H9 (cell line): ENCODE measurements around the gene ZNF362. TPM values are rescaled to one million over a fixed set of nuclear protein-coding genes. Genes with fewer than 3 reads are reported as not detected.
A peak's percentile ranks its signal among the peaks of the same experiment; 100 is the strongest.

Experiments used
- DNase-seq: peaks from one replicate; pipeline ENCODE4 v3.0.0-alpha.2; 2017
- H2AFZ ChIP-seq: one replicate; pipeline ENCODE4 v1.6.1; 2013; ENCODE audit warnings: mild to moderate bottlenecking, low read length, control low read depth, moderate library complexity
- H2AK5ac ChIP-seq: 2 replicates; pipeline ENCODE4 v1.6.1; 2013; ENCODE audit warnings: low read length, control low read depth, mixed read lengths; ENCODE audit not compliant: insufficient read length
- H2BK120ac ChIP-seq: one replicate; pipeline ENCODE4 v1.6.1; 2013; ENCODE audit warnings: low read depth, mild to moderate bottlenecking, low read length, control low read depth, inconsistent platforms; ENCODE audit not compliant: poor library complexity, severe bottlenecking
- H2BK12ac ChIP-seq: 2 replicates; pipeline ENCODE4 v1.6.1; 2013; ENCODE audit warnings: low read length, control low read depth, mixed read lengths, low read depth; ENCODE audit not compliant: insufficient read length
- H2BK15ac ChIP-seq: 2 replicates; pipeline ENCODE4 v1.6.1; 2013; ENCODE audit warnings: low read depth, low read length, control low read depth
- H2BK20ac ChIP-seq: one replicate; pipeline ENCODE4 v1.6.1; 2013; ENCODE audit warnings: low read depth, mild to moderate bottlenecking, low read length, control low read depth, inconsistent platforms; ENCODE audit not compliant: poor library complexity, severe bottlenecking
- H2BK5ac ChIP-seq: 2 replicates; pipeline ENCODE4 v1.6.1; 2013; ENCODE audit warnings: low read length, control low read depth, mixed read lengths; ENCODE audit not compliant: insufficient read length
- H3K14ac ChIP-seq: 2 replicates; pipeline ENCODE4 v1.6.1; 2013; ENCODE audit warnings: low read length, control low read depth; ENCODE audit not compliant: insufficient read depth
- H3K18ac ChIP-seq: 2 replicates; pipeline ENCODE4 v1.6.1; 2013; ENCODE audit warnings: low read depth, mild to moderate bottlenecking, mixed read lengths, low read length, control low read depth; ENCODE audit not compliant: insufficient read length
- H3K23ac ChIP-seq: 2 replicates; pipeline ENCODE4 v1.6.1; 2013; ENCODE audit warnings: low read length, control low read depth, mixed read lengths, low read depth; ENCODE audit not compliant: insufficient read length
- H3K23me2 ChIP-seq: 2 replicates; pipeline ENCODE4 v1.6.1; 2013; ENCODE audit warnings: low read depth, mild to moderate bottlenecking, mixed read lengths, low read length, control low read depth; ENCODE audit not compliant: insufficient read length, poor library complexity, severe bottlenecking
- H3K27ac ChIP-seq: 2 replicates; pipeline ENCODE4 v1.5.1; 2013; ENCODE audit warnings: low read length, control low read depth, mixed read lengths, low read depth; ENCODE audit not compliant: insufficient read length
- H3K27me3 ChIP-seq: 2 replicates; pipeline ENCODE4 v1.6.1; 2013; ENCODE audit warnings: low read length, control low read depth, inconsistent platforms; ENCODE audit not compliant: insufficient read depth
- H3K4ac ChIP-seq: 2 replicates; pipeline ENCODE4 v1.6.1; 2013; ENCODE audit warnings: low read depth, mild to moderate bottlenecking, control low read depth, inconsistent platforms, low read length, moderate library complexity
- H3K4me1 ChIP-seq: 2 replicates; pipeline ENCODE4 v1.6.1; 2013; ENCODE audit warnings: low read length, control low read depth, inconsistent platforms; ENCODE audit not compliant: insufficient read depth
- H3K4me2 ChIP-seq: 2 replicates; pipeline ENCODE4 v1.6.1; 2013; ENCODE audit warnings: low read length, control low read depth, mixed read lengths; ENCODE audit not compliant: insufficient read length, insufficient read depth
- H3K56ac ChIP-seq: 2 replicates; pipeline ENCODE4 v1.6.1; 2013; ENCODE audit warnings: low read depth, mild to moderate bottlenecking, mixed read lengths, low read length, control low read depth; ENCODE audit not compliant: insufficient read length
- H3K79me1 ChIP-seq: 2 replicates; pipeline ENCODE4 v1.6.1; 2013; ENCODE audit warnings: low read depth, mild to moderate bottlenecking, moderate library complexity, low read length, control low read depth, inconsistent platforms; ENCODE audit not compliant: insufficient read depth, poor library complexity, severe bottlenecking
- H3K79me2 ChIP-seq: 2 replicates; pipeline ENCODE4 v1.6.1; 2013; ENCODE audit warnings: low read length, control low read depth, inconsistent platforms; ENCODE audit not compliant: insufficient read depth
- H3K9ac ChIP-seq: 2 replicates; pipeline ENCODE4 v1.6.1; 2013; ENCODE audit warnings: low read length, control low read depth, mixed read lengths; ENCODE audit not compliant: insufficient read length; ENCODE audit errors: extremely low read depth
- H3K9me3 ChIP-seq: one replicate; pipeline ENCODE4 v1.6.1; 2013; ENCODE audit warnings: low read depth, low read length, inconsistent platforms; ENCODE audit not compliant: control insufficient read depth
- H3T11ph ChIP-seq: one replicate; pipeline ENCODE4 v1.6.1; 2013; ENCODE audit warnings: mild to moderate bottlenecking, low read length, control low read depth, inconsistent platforms
- H4K20me1 ChIP-seq: one replicate; pipeline ENCODE4 v1.6.1; 2013; ENCODE audit not compliant: control insufficient read depth, insufficient read length, insufficient read depth
- H4K5ac ChIP-seq: 2 replicates; pipeline ENCODE4 v1.6.1; 2013; ENCODE audit warnings: low read depth, mild to moderate bottlenecking, mixed read lengths, low read length, control low read depth; ENCODE audit not compliant: insufficient read length
- H4K8ac ChIP-seq: replicated peaks from 2 replicates; pipeline ENCODE4 v1.6.1; 2013; ENCODE audit warnings: low read length, control low read depth, mixed read lengths, low read depth; ENCODE audit not compliant: insufficient read length
- H4K91ac ChIP-seq: 2 replicates; pipeline ENCODE4 v1.6.1; 2013; ENCODE audit warnings: low read depth, mild to moderate bottlenecking, moderate library complexity, mixed read lengths, low read length, control low read depth; ENCODE audit not compliant: insufficient read length
- H3K27ac Mint-ChIP-seq, 3 experiments: 2 replicates in 2 of 3; 3 replicates in 1 of 3; pipeline ENCODE4 v1.8.0; 2020 to 2021; ENCODE audit warnings: mixed read lengths in 3 of 3, mild to moderate bottlenecking in 1 of 3, moderate library complexity in 1 of 3
- H3K27me3 Mint-ChIP-seq: 2 replicates; pipeline ENCODE4 v1.8.0; 2021; ENCODE audit warnings: low read depth, mild to moderate bottlenecking, moderate library complexity, mixed read lengths
- H3K36me3 Mint-ChIP-seq, 3 experiments: 2 replicates in 2 of 3; 3 replicates in 1 of 3; pipeline ENCODE4 v1.8.0; 2020 to 2021; ENCODE audit warnings: low read depth in 3 of 3, mixed read lengths in 3 of 3; ENCODE audit not compliant: insufficient read depth in 1 of 3
- H3K4me1 Mint-ChIP-seq, 2 experiments: 2 replicates each; pipeline ENCODE4 v1.8.0; 2020; ENCODE audit warnings: mixed read lengths in 2 of 2
- H3K4me3 Mint-ChIP-seq, 2 experiments: 2 replicates in 1 of 2; 3 replicates in 1 of 2; pipeline ENCODE4 v1.8.0; 2020 to 2021; ENCODE audit warnings: mild to moderate bottlenecking in 2 of 2, mixed read lengths in 2 of 2, moderate library complexity in 1 of 2
- H3K9me3 Mint-ChIP-seq, 2 experiments: 2 replicates in 1 of 2; 3 replicates in 1 of 2; pipeline ENCODE4 v1.8.0; 2020; ENCODE audit warnings: mild to moderate bottlenecking in 2 of 2, mixed read lengths in 2 of 2, moderate library complexity in 1 of 2
- CTCF ChIP-seq: fragments of 200-600 bp; sonication (generic); conservative IDR thresholded peaks from 3 replicates; pipeline ENCODE4 v1.8.0; 2021; ENCODE audit warnings: antibody characterized with exemption, mild to moderate bottlenecking
- WGBS: extraction: QIAGEN DNeasy Blood & Tissue Kit; methylation state at CpG from one replicate; pipeline ENCODE4 v1.1.7; 2013; ENCODE audit warnings: missing lambda C conversion rate, low lambda C conversion rate, mixed read lengths; ENCODE audit not compliant: insufficient read length; ENCODE audit errors: extremely low coverage; 5-methylcytosine and 5-hydroxymethylcytosine counted together
- microRNA-seq: library from miRNA; unstranded; fragments of <30 nt; microRNA quantifications from one replicate; pipeline ENCODE4, GENCODE V29; 2020; ENCODE audit warnings: borderline microRNAs expressed
- total RNA-seq: library from RNA; stranded (reverse); gene quantifications from 2 replicates; pipeline ENCODE4 v1.2.1, GENCODE V29; 2021

The ZNF362 gene
- total RNA-seq, 1 experiment from 2014 or later, result 18.7 TPM

GRCh38 chr1:33349778-33350610 is 93.7 kb downstream of the ZNF362 start:
- Mint-ChIP-seq H3K27me3 (peaks cover 91% of the 10 kb centered on the region), H3K4me3 (peak overlapping the region; percentile 66 to 88), H3K4me1 (peaks cover 36 to 44% of the 10 kb centered on the region in 2 experiments), H3K36me3 (no peaks in the 10 kb centered on the region; a peak in 1 of 7 replicates), H3K27ac (no peak overlapping the region), H3K9me3 (peaks cover 0 to 3% of the 10 kb centered on the region in 2 experiments; a peak in 2 of 5 replicates)
- Histone ChIP-seq H3K79me1 (no peaks in the 10 kb centered on the region), H3K9me3 (no peaks in the 10 kb centered on the region), H2BK5ac (no peak overlapping the region), H2AK5ac (no peak overlapping the region), H3K56ac (no peak overlapping the region), H3K23ac (no peak overlapping the region), H3K27ac (no peak overlapping the region), H2BK15ac (no peak overlapping the region), H3K23me2 (peaks cover 12% of the 10 kb centered on the region), H2AFZ (no peak overlapping the region), H2BK20ac (no peak overlapping the region), H4K8ac (no peak overlapping the region), H2BK12ac (no peak overlapping the region), H3K27me3 (peaks cover 49% of the 10 kb centered on the region), H4K91ac (no peak overlapping the region), H3K4me1 (no peaks in the 10 kb centered on the region; the same call in 1 of the 2 replicates), H3K14ac (peak overlapping the region; percentile 80), H3K9ac (no peak overlapping the region), H3K4me2 (peak overlapping the region; percentile 73), H3T11ph (no peak overlapping the region), H4K5ac (no peak overlapping the region), H2BK120ac (no peak overlapping the region), H3K18ac (peak overlapping the region; percentile 47), H3K79me2 (no peaks in the 10 kb centered on the region), H4K20me1 (no peaks in the 10 kb centered on the region), H3K4ac (no peak overlapping the region)
- WGBS, result no CpG with 5 or more reads among the region's 104 CpGs
- DNase-seq, result peak; percentile 80
- no peak for TF ChIP-seq CTCF

Small RNAs within 50 kb of the gene (microRNA-seq; reads per million reads assigned to microRNA genes)
- 1.0 reads per million for gene MIR3605

Other genes with a start within 250 kb of the ZNF362 start
- gene AK2, start 219.6 kb upstream of the ZNF362 start, total RNA-seq, result 144 and 159 TPM in 2 replicates
- gene AZIN2, start 175.3 kb upstream of the ZNF362 start, total RNA-seq, result 0.39 and 0.50 TPM in 2 replicates
- 6.9 and 7.3 TPM in 2 replicates for gene TRIM62, start 74.4 kb upstream of the ZNF362 start, total RNA-seq
- not detected in 2 replicates for gene A3GALT2, start 64.6 kb downstream of the ZNF362 start, total RNA-seq
- 8.1 and 9.4 TPM in 2 replicates for gene PHC2, start 174.6 kb downstream of the ZNF362 start, total RNA-seq
- 3.8 and 3.9 TPM in 2 replicates for gene ZSCAN20, start 216.2 kb downstream of the ZNF362 start, total RNA-seq